Activated naive CD4-positive, alpha-beta T cell treated with anti-CD3 and anti-CD28 coated beads, Interleukin-2, amount 50 U/mL, for 72 hours (primary cell): Measurements from ENCODE around the gene PRM2. TPM values are rescaled to one million over a fixed set of nuclear protein-coding genes. Genes with fewer than 3 reads are reported as not detected.

Experiments used
- ATAC-seq, 2 donors: fragments of 150-1000 bp; cut with Tn5 transposase; 2 replicates each; pipeline ENCODE4 v1.10.0; 2021; ENCODE audit warnings: mild to moderate bottlenecking in 2 of 2, moderate library complexity in 2 of 2
- DNase-seq, 2 donors: peaks; one replicate each; pipeline ENCODE4 v3.0.0; 2021 to 2022; ENCODE audit warnings: low spot score in 2 of 2
- H3K27ac Mint-ChIP-seq, 2 donors: one replicate each; pipeline ENCODE4 v1.8.0; 2022; ENCODE audit warnings: mild to moderate bottlenecking in 2 of 2, mixed read lengths in 2 of 2
- H3K36me3 Mint-ChIP-seq, 2 donors: one replicate each; pipeline ENCODE4 v1.8.0; 2022; ENCODE audit warnings: mixed read lengths in 2 of 2
- H3K9me3 Mint-ChIP-seq, 2 donors: one replicate each; pipeline ENCODE4 v1.8.0; 2022; ENCODE audit warnings: mixed read lengths in 2 of 2
- total RNA-seq, 2 donors: library from RNA; stranded (reverse); gene quantifications; one replicate each; pipeline ENCODE4 v1.2.3, GENCODE V29; 2022

PRM2 gene
- total RNA-seq, 2 donors from 2014 or later, result not detected

DNA sequence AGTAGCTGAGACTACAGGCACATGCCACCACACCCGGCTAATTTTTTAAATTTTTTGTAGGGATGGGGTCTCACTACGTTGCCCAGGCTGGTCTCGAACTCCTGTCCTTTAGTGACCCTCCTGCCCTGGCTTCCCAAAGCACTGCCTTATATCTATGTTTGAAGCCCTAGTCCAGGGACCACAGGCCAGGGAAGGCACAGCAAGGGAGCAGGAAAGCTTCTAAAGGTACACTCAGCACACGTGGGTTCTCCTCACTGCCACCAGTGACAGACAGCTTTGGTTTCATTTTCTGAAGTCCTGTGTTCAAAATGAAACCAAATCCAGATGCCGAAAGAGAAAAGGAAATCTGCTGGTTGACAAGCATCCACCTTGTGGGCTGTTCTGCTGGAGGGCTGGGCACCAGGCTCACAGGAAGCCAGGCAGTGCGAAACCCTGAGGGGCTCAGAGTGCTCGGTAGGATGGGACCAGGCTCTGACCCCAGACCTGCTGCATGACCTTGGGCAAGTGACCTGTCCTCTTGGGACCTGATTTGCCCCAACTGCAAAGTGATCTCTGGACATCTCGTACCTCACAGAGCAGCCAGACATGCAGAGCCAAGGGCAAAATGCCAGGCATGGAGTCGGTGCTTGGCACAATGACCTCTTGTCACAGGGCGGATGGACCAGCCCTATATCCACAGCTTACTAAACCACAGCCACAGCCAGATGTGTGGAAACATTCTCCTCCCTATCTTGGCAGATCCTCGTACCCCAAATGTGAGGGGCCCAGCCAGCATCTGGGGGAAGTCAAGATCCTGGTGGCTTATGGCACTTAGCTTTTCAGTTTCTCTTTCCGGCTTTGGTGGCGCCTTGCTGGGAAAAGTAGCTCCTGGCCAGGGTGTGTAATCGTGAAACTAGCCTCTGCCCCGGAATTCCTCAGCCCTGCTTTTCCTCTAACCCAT, 17.5 kb downstream of the PRM2 start:
- peaks cover 7 to 12% of the 10 kb centered on the region in 2 donors for H3K36me3 Mint-ChIP-seq
- peak in 1 of 2 donors; percentile 41 for DNase-seq
- ATAC-seq, result peak; percentile 11 to 25

GRCh38 chr16:11257131-11257938, 18.9 kb downstream of the PRM2 start:
- Mint-ChIP-seq H3K36me3 (peaks cover 22 to 27% of the 10 kb centered on the region in 2 donors), H3K9me3 (no peaks in the 10 kb centered on the region), H3K27ac (peak overlapping the region; percentile 95 to 99)
- DNase-seq (peak; percentile 61 to 77), ATAC-seq (peak in 1 of 2 donors; percentile 25)

More for the DNA sequence above, 17.5 kb downstream of the PRM2 start:
- Mint-ChIP-seq H3K27ac (peak overlapping the region; percentile 53 to 88), H3K9me3 (no peaks in the 10 kb centered on the region)

GRCh38 chr16:11256661-11257130, 19.6 kb downstream of the PRM2 start:
- DNase-seq (no peak), ATAC-seq (no peak)
- Mint-ChIP-seq H3K27ac (peak overlapping the region; percentile 95 to 99), H3K9me3 (no peaks in the 10 kb centered on the region), H3K36me3 (peaks cover 28 to 33% of the 10 kb centered on the region in 2 donors)

- H3K36me3 Mint-ChIP-seq, result peaks cover 30 to 34% of the 10 kb centered on the region in 2 donors
- DNase-seq (peak; percentile 95 to 96), ATAC-seq (peak; percentile 47 to 53)
- no peaks in the 10 kb centered on the region for H3K9me3 Mint-ChIP-seq
- peak within 1 kb of the TSS; percentile 97 to 99 for H3K27ac Mint-ChIP-seq
Measured at GRCh38 chr16:11255737-11256660, 20.3 kb downstream of the PRM2 start, which contains the start of gene SOCS1. SOCS1 (minus strand) TSS chr16:11256204; CDS start chr16:11255478, 726 bp downstream.

GRCh38 chr16:11254913-11255736, 21.2 kb downstream of the PRM2 start:
- ATAC-seq (peak in 1 of 2 donors; percentile 7), DNase-seq (peak; percentile 53 to 71)
- Mint-ChIP-seq H3K9me3 (no peaks in the 10 kb centered on the region), H3K27ac (peak overlapping the region; percentile 97 to 98), H3K36me3 (peaks cover 30 to 43% of the 10 kb centered on the region in 2 donors)

GRCh38 chr16:11253995-11254912, 22.0 kb downstream of the PRM2 start:
- DNase-seq (no peak), ATAC-seq (no peak)
- H3K27ac Mint-ChIP-seq, result peak overlapping the region; percentile 97 to 98
- peaks cover 30 to 43% of the 10 kb centered on the region in 2 donors for H3K36me3 Mint-ChIP-seq
- no peaks in the 10 kb centered on the region for H3K9me3 Mint-ChIP-seq

DNA sequence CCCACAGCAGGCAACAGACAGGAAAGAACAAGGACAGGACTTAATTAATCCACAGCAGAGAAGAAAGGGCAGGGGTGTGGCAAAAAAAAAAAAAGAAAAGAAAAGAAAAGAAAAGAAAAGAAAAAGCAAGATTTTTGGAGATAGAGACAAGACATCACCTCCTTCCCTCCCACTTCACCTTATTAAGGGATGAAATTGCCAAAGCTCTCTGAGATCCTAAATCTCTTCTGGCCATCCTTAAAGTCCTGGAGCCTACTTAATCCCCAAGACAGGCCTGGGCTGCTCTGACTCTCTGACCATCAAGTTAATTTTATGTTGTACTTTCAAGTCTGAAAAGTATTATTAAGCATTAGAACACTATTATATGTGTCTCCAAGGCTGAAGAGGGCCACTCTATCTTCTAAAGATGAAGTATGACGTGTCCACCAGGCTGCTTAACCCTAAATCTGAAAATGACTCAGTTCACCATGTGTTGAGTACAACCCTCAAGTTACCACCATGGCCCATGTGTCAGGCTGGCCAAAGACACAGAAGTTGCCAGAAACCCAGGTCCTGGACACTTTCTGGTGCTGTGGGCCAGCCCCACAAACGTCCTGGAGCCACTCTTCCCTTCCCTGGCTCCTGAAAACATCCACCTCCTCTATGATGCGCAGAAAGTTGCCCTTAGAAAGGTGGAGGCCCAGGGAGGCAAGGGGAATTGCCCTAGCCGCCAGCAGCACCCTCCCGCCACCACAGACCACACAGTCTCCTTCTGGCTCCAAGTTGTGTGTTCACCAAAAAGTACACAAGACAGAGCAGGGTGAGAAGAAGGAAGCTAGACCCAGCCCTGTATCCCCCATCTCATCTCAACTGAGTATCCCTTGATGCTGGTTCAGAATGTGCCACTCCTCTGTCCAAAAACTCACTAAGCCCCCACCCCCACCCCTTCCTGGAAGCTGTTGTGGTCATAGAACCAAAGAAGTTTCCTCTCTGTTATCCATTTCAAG, 23.0 kb downstream of the PRM2 start:
- ATAC-seq (peak; percentile 23 to 43), DNase-seq (peak; percentile 53 to 85)
- no peaks in the 10 kb centered on the region for H3K9me3 Mint-ChIP-seq
- H3K27ac Mint-ChIP-seq, result peak overlapping the region; percentile 97 to 98
- H3K36me3 Mint-ChIP-seq, result peaks cover 30 to 43% of the 10 kb centered on the region in 2 donors

- H3K9me3 Mint-ChIP-seq, result no peaks in the 10 kb centered on the region
Measured at GRCh38 chr16:11252482-11252931, 23.8 kb downstream of the PRM2 start.

DNA sequence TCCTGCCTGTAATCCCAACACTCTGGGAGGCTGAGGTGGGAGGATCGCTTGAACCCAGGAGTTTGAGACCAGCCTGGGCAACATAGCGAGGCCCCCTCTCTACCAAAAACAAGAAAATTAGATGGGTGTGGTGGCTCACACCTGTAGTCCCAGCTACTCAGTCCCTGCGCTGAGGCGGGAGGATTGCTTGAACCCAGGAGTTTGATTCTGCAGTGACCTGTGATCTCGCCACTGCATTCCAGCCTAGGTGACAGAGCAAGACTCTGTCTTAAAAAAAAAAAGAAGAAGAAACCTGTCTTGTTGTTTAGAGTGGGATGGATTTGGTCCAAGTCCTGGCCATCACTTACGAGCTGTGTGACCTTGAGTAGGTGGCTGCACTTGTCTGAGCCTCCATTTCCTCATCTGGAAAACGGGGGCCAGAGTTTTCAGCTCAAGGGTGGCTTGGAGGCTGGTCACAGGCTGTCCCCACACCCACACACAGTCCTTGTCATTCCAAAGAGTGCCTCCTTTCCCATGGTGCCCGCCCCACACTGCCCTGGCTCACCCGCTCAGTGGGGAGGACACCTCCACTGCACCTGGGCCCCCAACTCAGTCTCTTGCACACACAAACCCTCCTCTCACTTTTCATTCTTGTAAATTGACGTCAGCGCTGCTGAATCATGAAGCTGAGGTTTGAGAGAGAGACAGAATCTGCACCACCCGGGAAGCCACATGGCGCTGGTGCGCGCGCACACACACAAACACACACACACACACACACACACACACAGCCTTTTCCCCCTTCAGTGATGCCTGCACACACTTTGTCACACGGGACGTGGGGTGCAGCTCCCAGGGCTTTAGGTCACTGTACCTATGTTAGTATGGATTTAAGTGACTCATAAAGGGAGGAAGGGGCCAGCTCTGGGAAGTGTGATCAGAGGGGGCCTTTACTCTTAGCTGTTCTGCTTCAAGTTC, 24.5 kb downstream of the PRM2 start:
- Mint-ChIP-seq H3K27ac (peak overlapping the region; percentile 97 to 98), H3K9me3 (no peaks in the 10 kb centered on the region), H3K36me3 (peaks cover 30 to 53% of the 10 kb centered on the region in 2 donors)
- ATAC-seq (peak; percentile 47 to 55), DNase-seq (peak; percentile 76 to 88)

More at GRCh38 chr16:11252482-11252931, 23.8 kb downstream of the PRM2 start:
- peaks cover 30 to 49% of the 10 kb centered on the region in 2 donors for H3K36me3 Mint-ChIP-seq
- ATAC-seq (no peak), DNase-seq (no peak)
- H3K27ac Mint-ChIP-seq, result peak overlapping the region; percentile 97 to 98

GRCh38 chr16:11250786-11251524, 25.3 kb downstream of the PRM2 start:
- ATAC-seq, result no peak
- Mint-ChIP-seq H3K9me3 (no peaks in the 10 kb centered on the region), H3K27ac (peak overlapping the region; percentile 97 to 98)

DNA sequence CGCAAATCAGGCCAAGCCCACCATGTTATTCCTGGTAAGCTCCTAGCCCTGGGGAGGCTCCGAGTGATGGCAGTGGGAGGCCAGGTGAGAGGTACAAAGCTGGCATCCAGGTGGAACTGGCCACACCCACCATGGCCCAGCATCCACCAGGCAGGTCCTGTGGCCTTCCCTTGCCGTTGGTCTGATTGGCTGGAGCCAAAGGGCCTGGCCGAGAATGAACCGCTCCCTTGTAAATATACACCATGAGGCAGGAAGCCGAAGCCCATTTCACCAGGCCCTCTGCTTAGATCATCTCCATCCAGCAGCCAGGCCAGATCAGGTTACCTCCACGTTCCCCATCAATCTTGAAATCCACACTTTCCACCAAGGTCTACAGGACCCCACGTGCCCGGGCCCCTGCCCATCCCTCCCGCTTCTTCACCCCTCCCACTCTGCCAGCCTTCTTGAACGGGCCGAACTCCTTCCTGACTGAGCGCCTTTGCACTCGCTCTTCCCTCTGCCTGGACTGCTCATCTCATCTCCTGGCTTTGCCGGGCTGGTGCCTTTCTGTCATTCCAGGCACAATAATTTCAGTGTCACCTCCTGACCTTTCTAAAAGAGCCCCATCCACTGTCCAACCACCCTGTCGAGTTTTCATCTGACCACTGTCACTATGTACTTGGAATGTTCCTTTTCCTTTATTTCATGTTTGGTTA, 26.0 kb downstream of the PRM2 start:
- H3K9me3 Mint-ChIP-seq, result no peaks in the 10 kb centered on the region
- peaks cover 30 to 53% of the 10 kb centered on the region in 2 donors for H3K36me3 Mint-ChIP-seq
- ATAC-seq (no peak), DNase-seq (peak in 1 of 2 donors; percentile 65)
- peak overlapping the region; percentile 97 to 98 for H3K27ac Mint-ChIP-seq

More at GRCh38 chr16:11250786-11251524, 25.3 kb downstream of the PRM2 start:
- DNase-seq, result no peak
- H3K36me3 Mint-ChIP-seq, result peaks cover 30 to 53% of the 10 kb centered on the region in 2 donors
